Endometrial microvascular endothelial cells (primary cell): Measurements from ENCODE around the gene NEO1. TPM values are rescaled to one million over a fixed set of nuclear protein-coding genes. Genes with fewer than 3 reads are reported as not detected.

ENCODE experiments used
- in situ Hi-C: cut with HindIII; loops from 2 replicates; pipeline ENCODE4 v1.10.0; 2017; ENCODE audit warnings: low sequenced_read_pairs, low pct_unique_long_range_greater_than_20kb; ENCODE audit errors: inconsistent ontology term
- total RNA-seq: library from RNA; depleted of rRNA; stranded (reverse); fragments of >200 nt; gene quantifications from one replicate; pipeline ENCODE4 v1.2.3, GENCODE V29; 2015; ENCODE audit errors: inconsistent ontology term

NEO1 gene
- total RNA-seq, 1 donor from 2014 or later: not detected

DNA sequence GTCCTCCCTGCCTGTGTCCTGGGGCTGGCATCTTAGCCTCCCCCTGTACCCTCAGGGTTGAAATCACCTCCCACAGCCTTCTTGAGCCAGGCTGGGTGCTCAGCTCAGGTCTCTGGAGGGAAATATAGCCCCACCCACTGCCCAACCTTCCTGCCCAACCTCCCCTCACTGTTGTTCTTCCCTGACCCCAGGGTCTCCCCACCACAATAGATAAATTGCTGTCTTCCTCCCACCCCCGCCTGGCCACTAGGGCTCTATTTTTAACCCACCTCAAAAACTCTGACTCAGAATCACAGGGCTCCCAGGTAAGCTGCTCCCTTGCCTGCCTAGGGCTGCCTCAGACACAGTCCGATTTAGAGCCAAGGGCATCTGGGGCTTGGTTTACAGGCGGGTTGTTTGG lies 301.5 kb downstream of the NEO1 start:
- in situ Hi-C loops: no loop called here

DNA sequence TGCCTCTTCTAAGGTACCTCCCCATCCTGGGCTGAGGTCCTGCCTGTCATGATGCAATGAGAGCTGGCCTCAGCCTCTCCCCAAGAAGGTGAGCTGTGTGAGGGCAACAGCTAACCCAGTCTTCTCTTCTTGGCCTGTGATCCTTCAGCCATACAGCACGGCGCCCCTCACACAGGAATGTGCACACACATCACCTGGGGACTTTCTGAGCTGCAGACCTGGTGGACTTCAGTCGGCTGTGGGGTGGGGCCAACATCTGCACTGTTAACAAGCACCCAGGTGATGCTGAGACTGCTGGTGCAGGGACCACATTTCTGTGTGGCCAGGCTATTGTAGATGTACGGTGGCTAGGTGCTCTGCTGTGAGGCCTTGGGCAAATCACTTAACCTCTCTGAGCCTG lies 302.0 kb downstream of the NEO1 start:
- in situ Hi-C loops: no loop called here
